GM21367 (cell line): ENCODE data around the gene POLD2.

Experiments used
- ATAC-seq: cut with Tn5 transposase; IDR thresholded peaks from one replicate; pipeline ENCODE4 v1.9.1; 2021; ENCODE audit not compliant: unreplicated experiment

Gene POLD2

GRCh38 chr7:44102846-44103565 is 20.3 kb downstream of the POLD2 start:
- ATAC-seq: no peak

- ATAC-seq: no peak
Measured at GRCh38 chr7:44101966-44102845, 21.1 kb downstream of the POLD2 start.

GRCh38 chr7:44101303-44101965 is 21.9 kb downstream of the POLD2 start:
- ATAC-seq: no peak

- ATAC-seq: no peak
Measured at GRCh38 chr7:44100458-44101302, 22.7 kb downstream of the POLD2 start.

- ATAC-seq: no peak
Measured at GRCh38 chr7:44099669-44100068, 23.7 kb downstream of the POLD2 start.

GRCh38 chr7:44098092-44099068 is 25.0 kb downstream of the POLD2 start:
- ATAC-seq: no peak

- peak; percentile 56 for ATAC-seq
Measured at GRCh38 chr7:44097064-44097932, 26.1 kb downstream of the POLD2 start.

- ATAC-seq: no peak
Measured at GRCh38 chr7:44096326-44096881, 26.9 kb downstream of the POLD2 start.

GRCh38 chr7:44095781-44096180 is 27.6 kb downstream of the POLD2 start:
- ATAC-seq: no peak

- ATAC-seq: no peak
Measured at GRCh38 chr7:44094883-44095592, 28.3 kb downstream of the POLD2 start.

- no peak for ATAC-seq
Measured at GRCh38 chr7:44094365-44094764, 29.0 kb downstream of the POLD2 start.

- ATAC-seq: no peak
Measured at GRCh38 chr7:44093102-44093641, 30.2 kb downstream of the POLD2 start.

- no peak for ATAC-seq
Measured at GRCh38 chr7:44087911-44088838, 35.2 kb downstream of the POLD2 start.

- ATAC-seq: no peak
Measured at GRCh38 chr7:44086627-44087026, 36.7 kb downstream of the POLD2 start.

GRCh38 chr7:44085546-44085945 is 37.8 kb downstream of the POLD2 start:
- no peak for ATAC-seq

GRCh38 chr7:44084701-44085100 is 38.6 kb downstream of the POLD2 start:
- ATAC-seq: no peak
